Measurements from ENCODE around the gene FOXA2. TPM values are rescaled to one million over a fixed set of nuclear protein-coding genes. Genes with fewer than 3 reads are reported as not detected.

Gene FOXA2
- total and polyA plus RNA-seq, 5 donors from 2014 or later = not detected

DNA sequence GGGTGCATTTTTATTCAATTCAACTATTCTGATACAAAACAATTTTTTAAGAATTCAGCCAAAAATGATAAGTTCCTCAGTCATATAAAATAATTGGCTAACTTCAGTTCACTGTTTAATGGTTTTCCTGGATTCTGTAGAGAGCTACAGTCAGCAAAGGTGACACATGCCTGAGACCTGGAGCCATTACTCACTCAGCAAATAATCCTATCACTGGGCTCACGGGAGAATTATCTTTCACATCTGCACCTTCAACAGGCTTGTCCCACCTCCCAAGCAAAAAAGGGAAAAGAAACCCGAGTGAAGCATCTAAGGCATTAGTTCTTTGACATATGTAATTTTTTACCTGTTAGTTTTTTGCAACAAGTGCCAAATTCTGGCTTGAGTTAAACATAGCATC lies 34.9 kb upstream of the FOXA2 start:
- no peaks in the 10 kb centered on the region for H3K36me3 Mint-ChIP-seq
- H3K27ac Mint-ChIP-seq = no peak overlapping the region
- H3K27me3 Mint-ChIP-seq = no peaks in the 10 kb centered on the region
- ATAC-seq (ENCODE audit: low read depth in 2 of 2) = no peak
- no peaks in the 10 kb centered on the region for H3K4me1 Mint-ChIP-seq
- Histone ChIP-seq H3K27ac (ENCODE audit: insufficient read depth, low read length, poor library complexity, severe bottlenecking) (no peak overlapping the region), H3K9me3 (ENCODE audit: control insufficient read depth in 2 of 2, low read length in 2 of 2) (no peaks in the 10 kb centered on the region), H3K36me3 (ENCODE audit: control insufficient read depth, insufficient read depth, low read length) (no peaks in the 10 kb centered on the region), H3K27me3 (ENCODE audit: control insufficient read depth, insufficient read depth, low read length) (no peaks in the 10 kb centered on the region), H3K4me1 (ENCODE audit: control insufficient read depth, insufficient read depth, low read length, poor library complexity, severe bottlenecking) (no peaks in the 10 kb centered on the region), H3K4me3 (ENCODE audit: low read depth, low read length) (no peak overlapping the region)
- H3K9me3 Mint-ChIP-seq = peaks cover 0 to 4% (median 0%) of the 10 kb centered on the region in 7 donors
- DNase-seq = no peak
- no peak overlapping the region for H3K4me3 Mint-ChIP-seq

DNA sequence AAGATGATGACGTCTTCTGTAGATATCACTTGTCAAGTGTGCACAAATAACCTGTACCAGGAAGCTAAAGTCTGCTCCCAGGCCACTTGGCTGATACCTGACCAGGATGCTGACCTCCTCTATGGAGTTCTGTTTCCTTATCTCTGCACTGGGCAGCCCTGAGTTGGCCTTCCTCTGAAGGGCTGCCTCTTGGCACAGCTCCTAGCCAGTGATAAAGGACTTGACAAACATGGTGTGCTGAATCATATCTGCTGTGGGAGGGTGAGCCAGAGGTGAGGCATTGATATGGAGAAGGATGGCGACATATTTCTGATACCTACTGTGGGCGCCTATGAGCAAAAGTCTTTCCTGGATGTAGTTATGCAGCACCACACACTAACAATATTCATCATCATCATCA lies 32.8 kb upstream of the FOXA2 start:
- H3K27me3 ChIP-seq (ENCODE audit: control insufficient read depth, insufficient read depth, low read length) = no peaks in the 10 kb centered on the region
- no peak for DNase-seq

DNA sequence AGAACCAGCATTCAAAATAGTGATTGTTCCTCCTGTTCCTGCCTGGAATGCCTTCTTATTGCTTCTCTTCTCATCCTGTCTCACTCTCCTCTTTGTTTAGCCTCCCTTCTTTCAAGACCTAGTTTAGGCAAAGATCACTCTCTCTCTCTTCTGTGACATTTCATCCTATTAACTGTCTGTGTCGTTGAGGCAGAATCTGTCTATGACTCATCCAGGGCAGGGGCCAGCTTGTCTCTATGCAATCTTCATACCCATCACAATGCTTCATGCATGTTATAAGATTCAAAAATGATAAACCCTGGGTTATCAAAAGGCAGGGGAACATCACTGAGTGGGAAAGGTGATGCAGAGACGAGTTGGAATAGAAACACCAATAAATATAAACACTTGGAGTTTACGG lies 32.2 kb upstream of the FOXA2 start:
- no peaks in the 10 kb centered on the region for H3K36me3 Mint-ChIP-seq
- no peak overlapping the region for H3K4me3 Mint-ChIP-seq
- H3K27me3 Mint-ChIP-seq = no peaks in the 10 kb centered on the region
- peaks cover 0 to 6% (median 0%) of the 10 kb centered on the region in 7 donors for H3K9me3 Mint-ChIP-seq
- Histone ChIP-seq H3K4me3 (ENCODE audit: low read depth, low read length) (no peak overlapping the region), H3K36me3 (ENCODE audit: control insufficient read depth, insufficient read depth, low read length) (no peaks in the 10 kb centered on the region), H3K4me1 (ENCODE audit: control insufficient read depth, insufficient read depth, low read length, poor library complexity, severe bottlenecking) (no peaks in the 10 kb centered on the region), H3K9me3 (ENCODE audit: control insufficient read depth in 2 of 2, low read length in 2 of 2) (no peaks in the 10 kb centered on the region), H3K27me3 (ENCODE audit: control insufficient read depth, insufficient read depth, low read length) (no peaks in the 10 kb centered on the region), H3K27ac (ENCODE audit: insufficient read depth, low read length, poor library complexity, severe bottlenecking) (no peak overlapping the region)
- no peak overlapping the region for H3K27ac Mint-ChIP-seq
- H3K4me1 Mint-ChIP-seq = no peaks in the 10 kb centered on the region
- no peak for ATAC-seq (ENCODE audit: low read depth in 2 of 2)
- DNase-seq = no peak

More for the DNA sequence above, 32.8 kb upstream of the FOXA2 start:
- Mint-ChIP-seq H3K27ac (no peak overlapping the region), H3K4me1 (no peaks in the 10 kb centered on the region), H3K4me3 (no peak overlapping the region), H3K36me3 (no peaks in the 10 kb centered on the region), H3K27me3 (no peaks in the 10 kb centered on the region), H3K9me3 (peaks cover 0 to 6% (median 0%) of the 10 kb centered on the region in 7 donors)
- no peak for ATAC-seq (ENCODE audit: low read depth in 2 of 2)
- Histone ChIP-seq H3K4me3 (ENCODE audit: low read depth, low read length) (no peak overlapping the region), H3K27ac (ENCODE audit: insufficient read depth, low read length, poor library complexity, severe bottlenecking) (no peak overlapping the region), H3K9me3 (ENCODE audit: control insufficient read depth in 2 of 2, low read length in 2 of 2) (no peaks in the 10 kb centered on the region), H3K4me1 (ENCODE audit: control insufficient read depth, insufficient read depth, low read length, poor library complexity, severe bottlenecking) (no peaks in the 10 kb centered on the region), H3K36me3 (ENCODE audit: control insufficient read depth, insufficient read depth, low read length) (no peaks in the 10 kb centered on the region)

DNA sequence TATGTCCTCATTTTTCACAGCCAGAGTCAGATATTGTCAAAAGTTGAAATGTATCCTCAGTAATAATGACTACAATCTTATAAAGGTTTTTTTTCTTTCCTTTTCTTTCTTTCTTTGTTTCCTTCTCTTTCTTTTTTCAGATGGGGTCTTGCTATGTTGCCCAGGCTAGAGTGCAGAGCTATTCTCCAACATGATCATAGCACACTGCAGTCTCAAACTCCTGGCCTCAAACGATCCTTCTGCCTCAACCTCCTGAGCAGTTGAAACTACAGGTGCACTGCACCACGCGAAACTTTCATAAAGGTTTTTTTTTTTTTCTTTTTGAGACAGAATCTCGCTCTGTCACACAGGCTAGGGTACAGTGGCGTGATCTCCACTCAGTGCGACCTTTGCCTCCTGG lies 31.1 kb upstream of the FOXA2 start:
- Histone ChIP-seq H3K9me3 (ENCODE audit: control insufficient read depth in 2 of 2, low read length in 2 of 2) (no peaks in the 10 kb centered on the region), H3K27me3 (ENCODE audit: control insufficient read depth, insufficient read depth, low read length) (no peaks in the 10 kb centered on the region), H3K27ac (ENCODE audit: insufficient read depth, low read length, poor library complexity, severe bottlenecking) (no peak overlapping the region), H3K4me1 (ENCODE audit: control insufficient read depth, insufficient read depth, low read length, poor library complexity, severe bottlenecking) (no peaks in the 10 kb centered on the region), H3K4me3 (ENCODE audit: low read depth, low read length) (no peak overlapping the region), H3K36me3 (ENCODE audit: control insufficient read depth, insufficient read depth, low read length) (no peaks in the 10 kb centered on the region)
- peaks cover 0 to 6% (median 0%) of the 10 kb centered on the region in 7 donors for H3K9me3 Mint-ChIP-seq
- DNase-seq = no peak
- H3K4me1 Mint-ChIP-seq = no peaks in the 10 kb centered on the region
- no peak overlapping the region for H3K4me3 Mint-ChIP-seq
- no peaks in the 10 kb centered on the region for H3K36me3 Mint-ChIP-seq
- H3K27ac Mint-ChIP-seq = no peak overlapping the region
- no peak for ATAC-seq (ENCODE audit: low read depth in 2 of 2)
- H3K27me3 Mint-ChIP-seq = peaks cover 4% of the 10 kb centered on the region

DNA sequence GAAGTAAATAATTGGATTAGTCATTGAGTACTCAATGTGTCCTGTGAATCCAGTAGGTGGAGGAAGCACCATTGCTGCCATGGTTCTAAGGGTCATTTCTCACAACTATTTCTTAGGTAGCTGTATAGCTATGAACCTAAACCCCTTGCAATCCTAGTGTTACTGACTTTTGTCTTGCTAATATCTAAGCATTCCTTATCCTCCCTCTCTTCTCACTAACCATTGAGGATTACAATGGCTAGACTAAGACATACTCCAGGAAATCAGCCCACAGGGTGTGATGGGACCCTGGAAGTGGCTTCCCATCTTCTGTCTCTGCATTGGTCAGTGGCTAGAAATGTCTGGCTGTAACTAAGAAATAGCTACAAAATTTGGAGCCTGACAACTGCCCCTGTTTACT lies 27.3 kb upstream of the FOXA2 start:
- H3K9me3 ChIP-seq (ENCODE audit: control insufficient read depth in 2 of 2, low read length in 2 of 2) = no peaks in the 10 kb centered on the region
- H3K36me3 ChIP-seq (ENCODE audit: control insufficient read depth, insufficient read depth, low read length) = no peaks in the 10 kb centered on the region
- H3K4me3 ChIP-seq (ENCODE audit: low read depth, low read length) = no peak overlapping the region
- Mint-ChIP-seq H3K4me1 (no peaks in the 10 kb centered on the region), H3K27ac (no peak overlapping the region), H3K36me3 (no peaks in the 10 kb centered on the region), H3K27me3 (peaks cover 4% of the 10 kb centered on the region), H3K9me3 (peaks cover 0 to 6% (median 3%) of the 10 kb centered on the region in 7 donors), H3K4me3 (no peak overlapping the region)
- no peak for DNase-seq
- H3K27ac ChIP-seq (ENCODE audit: insufficient read depth, low read length, poor library complexity, severe bottlenecking) = no peak overlapping the region
- H3K4me1 ChIP-seq (ENCODE audit: control insufficient read depth, insufficient read depth, low read length, poor library complexity, severe bottlenecking) = no peaks in the 10 kb centered on the region
- ATAC-seq (ENCODE audit: low read depth in 2 of 2) = no peak
- H3K27me3 ChIP-seq (ENCODE audit: control insufficient read depth, insufficient read depth, low read length) = no peaks in the 10 kb centered on the region

DNA sequence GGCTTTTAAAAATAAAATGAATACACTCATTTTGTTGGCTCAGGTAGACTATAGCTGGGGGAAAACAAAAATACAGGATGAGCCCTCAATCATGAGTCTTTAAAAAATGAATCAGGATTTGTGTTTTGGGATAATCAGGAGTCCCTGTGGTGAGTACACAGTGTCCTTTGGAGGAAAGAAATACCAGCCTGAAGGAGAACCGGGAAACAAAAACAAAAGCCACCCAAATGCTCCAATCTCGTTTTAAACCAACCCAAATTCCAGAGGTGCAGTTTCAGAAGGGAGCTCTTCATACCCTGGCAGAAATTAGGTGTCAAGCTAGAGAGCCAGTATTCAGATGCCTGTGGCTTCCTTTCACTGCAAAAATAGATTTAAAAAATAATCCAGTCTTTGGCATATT lies 23.3 kb upstream of the FOXA2 start:
- Mint-ChIP-seq H3K27me3 (peaks cover 4% of the 10 kb centered on the region), H3K27ac (no peak overlapping the region), H3K4me3 (no peak overlapping the region), H3K4me1 (no peaks in the 10 kb centered on the region), H3K36me3 (no peaks in the 10 kb centered on the region), H3K9me3 (peaks cover 0 to 4% (median 1%) of the 10 kb centered on the region in 7 donors)
- Histone ChIP-seq H3K36me3 (ENCODE audit: control insufficient read depth, insufficient read depth, low read length) (no peaks in the 10 kb centered on the region), H3K27ac (ENCODE audit: insufficient read depth, low read length, poor library complexity, severe bottlenecking) (no peak overlapping the region), H3K27me3 (ENCODE audit: control insufficient read depth, insufficient read depth, low read length) (no peaks in the 10 kb centered on the region), H3K4me1 (ENCODE audit: control insufficient read depth, insufficient read depth, low read length, poor library complexity, severe bottlenecking) (no peaks in the 10 kb centered on the region), H3K9me3 (ENCODE audit: control insufficient read depth in 2 of 2, low read length in 2 of 2) (no peaks in the 10 kb centered on the region), H3K4me3 (ENCODE audit: low read depth, low read length) (no peak overlapping the region)
- ATAC-seq (ENCODE audit: low read depth in 2 of 2) = no peak
- DNase-seq = no peak

DNA sequence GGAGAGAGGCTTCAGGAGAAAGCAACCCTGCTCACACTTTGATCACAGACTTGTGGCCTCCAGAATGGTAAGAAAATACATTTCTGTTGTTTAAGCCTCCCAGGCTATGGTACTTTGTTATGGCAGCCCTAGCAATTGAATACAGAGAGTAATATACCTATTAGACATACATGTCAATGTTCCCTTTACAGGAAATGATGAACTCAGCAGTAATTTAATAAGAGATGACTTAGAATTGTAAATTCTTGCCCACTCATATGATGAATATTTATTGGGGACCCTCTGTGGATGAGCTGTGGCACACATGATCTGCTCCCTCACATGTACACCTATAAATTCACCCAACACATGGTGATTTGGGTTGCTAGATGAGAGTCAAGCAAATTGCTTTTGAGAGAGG lies 20.4 kb upstream of the FOXA2 start:
- Mint-ChIP-seq H3K27me3 (no peaks in the 10 kb centered on the region), H3K4me3 (no peak overlapping the region), H3K27ac (peak overlapping the region in 1 of 3 donors; percentile 87), H3K9me3 (peaks cover 0 to 4% (median 1%) of the 10 kb centered on the region in 7 donors), H3K4me1 (no peaks in the 10 kb centered on the region), H3K36me3 (no peaks in the 10 kb centered on the region)
- Histone ChIP-seq H3K9me3 (ENCODE audit: control insufficient read depth in 2 of 2, low read length in 2 of 2) (no peaks in the 10 kb centered on the region), H3K27me3 (ENCODE audit: control insufficient read depth, insufficient read depth, low read length) (no peaks in the 10 kb centered on the region), H3K4me3 (ENCODE audit: low read depth, low read length) (no peak overlapping the region), H3K4me1 (ENCODE audit: control insufficient read depth, insufficient read depth, low read length, poor library complexity, severe bottlenecking) (no peaks in the 10 kb centered on the region), H3K36me3 (ENCODE audit: control insufficient read depth, insufficient read depth, low read length) (no peaks in the 10 kb centered on the region), H3K27ac (ENCODE audit: insufficient read depth, low read length, poor library complexity, severe bottlenecking) (no peak overlapping the region)
- ATAC-seq (ENCODE audit: low read depth in 2 of 2) (no peak), DNase-seq (no peak)

DNA sequence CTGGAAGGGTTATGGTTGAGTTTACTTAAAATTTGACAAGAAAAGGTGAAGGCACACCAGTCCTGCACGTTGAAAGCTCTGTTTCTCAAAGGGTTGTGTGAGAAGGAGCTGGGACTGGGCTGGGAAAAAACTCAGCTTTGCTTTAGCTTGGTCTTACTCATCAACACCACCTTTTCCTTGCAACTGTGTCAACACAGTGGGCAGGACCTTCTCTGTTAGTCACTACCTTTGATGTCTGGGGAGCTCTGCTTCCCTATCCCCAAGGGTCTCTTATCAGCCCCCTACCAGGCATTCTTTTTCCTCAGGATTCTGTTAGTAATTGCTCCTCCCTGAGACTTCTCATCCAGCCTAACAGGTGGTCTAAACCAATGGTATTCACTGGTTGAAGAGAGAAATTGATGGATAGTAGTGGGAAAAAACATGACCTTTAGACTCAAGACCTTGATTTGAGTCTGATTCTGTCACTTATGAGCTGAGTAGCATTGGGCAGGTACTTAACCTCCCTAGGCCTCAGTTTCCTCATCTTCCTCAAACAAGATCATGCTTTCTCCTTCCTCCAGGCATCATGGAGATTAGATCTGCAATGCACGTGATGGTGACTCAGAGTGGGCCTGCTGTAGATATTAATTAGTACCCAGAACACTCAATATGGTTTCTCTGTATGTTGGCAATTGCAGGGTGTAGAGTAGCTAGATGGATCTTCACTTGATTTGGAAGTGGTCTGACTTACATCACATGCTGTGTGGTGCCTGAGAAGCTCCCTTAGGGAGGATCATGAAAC lies 17.2 kb upstream of the FOXA2 start:
- Histone ChIP-seq H3K4me1 (ENCODE audit: control insufficient read depth, insufficient read depth, low read length, poor library complexity, severe bottlenecking) (no peaks in the 10 kb centered on the region), H3K27me3 (ENCODE audit: control insufficient read depth, insufficient read depth, low read length) (no peaks in the 10 kb centered on the region), H3K27ac (ENCODE audit: insufficient read depth, low read length, poor library complexity, severe bottlenecking) (no peak overlapping the region), H3K9me3 (ENCODE audit: control insufficient read depth in 2 of 2, low read length in 2 of 2) (no peaks in the 10 kb centered on the region), H3K4me3 (ENCODE audit: low read depth, low read length) (no peak overlapping the region), H3K36me3 (ENCODE audit: control insufficient read depth, insufficient read depth, low read length) (no peaks in the 10 kb centered on the region)
- peaks cover 0 to 2% (median 0%) of the 10 kb centered on the region in 7 donors for H3K9me3 Mint-ChIP-seq
- DNase-seq (no peak), ATAC-seq (ENCODE audit: low read depth in 2 of 2) (no peak)
- H3K36me3 Mint-ChIP-seq = no peaks in the 10 kb centered on the region
- H3K27me3 Mint-ChIP-seq = no peaks in the 10 kb centered on the region
- H3K27ac Mint-ChIP-seq = no peak overlapping the region
- no peak overlapping the region for H3K4me3 Mint-ChIP-seq
- H3K4me1 Mint-ChIP-seq = no peaks in the 10 kb centered on the region
